NCI-H1092 treated with DMSO at 0.1 percent for 48 hours (cell line): ENCODE data around the gene DPM3.

Experiments
- DNase-seq: peaks from one replicate; lab custom pipeline; 2025; lab: John Stamatoyannopoulos, UW

Gene DPM3

GRCh38 chr1:155093911-155094621 lies 46.3 kb downstream of the DPM3 start:
- peak; percentile 92 for DNase-seq

GRCh38 chr1:155092641-155093040 lies 47.7 kb downstream of the DPM3 start:
- no peak for DNase-seq

GRCh38 chr1:155092131-155092530 lies 48.2 kb downstream of the DPM3 start:
- DNase-seq, result no peak

GRCh38 chr1:155091071-155092051 lies 49.0 kb downstream of the DPM3 start:
- peak; percentile 71 for DNase-seq
